ENCODE data around the gene PES1.
A peak's percentile ranks its signal among the peaks of the same experiment; 100 is the strongest.
"Not testable (repeated sequence)": the region's sequence is repeated elsewhere in the genome, so short reads cannot be mapped to it uniquely, and the experiment has no call there.

The PES1 gene

GRCh38 chr22:30542811-30543188, 48.9 kb downstream of the PES1 start:
- Histone ChIP-seq H3K4me3 (ENCODE audit: low read length in 2 of 2) (peak overlapping the region in 1 of 2 donors; percentile 50), H3K9ac (ENCODE audit: low read depth, low read length, poor library complexity) (no peak overlapping the region), H3K27me3 (ENCODE audit: control insufficient read depth in 3 of 3, insufficient read depth in 3 of 3, low read depth in 1 of 3, low read length in 3 of 3) (peaks cover 0 to 2% (median 0%) of the 10 kb centered on the region in 3 experiments), H3K23ac (ENCODE audit: low read depth, low read length, poor library complexity) (peak overlapping the region; percentile 89), H3K27ac (replicated peaks; ENCODE audit: low read length) (no peak overlapping the region), H3K4me2 (ENCODE audit: insufficient read depth, low read length, poor library complexity, severe bottlenecking) (peak overlapping the region; percentile 69), H3K14ac (ENCODE audit: low read length) (peak overlapping the region; percentile 98), H3K79me1 (ENCODE audit: low read depth, low read length) (peaks cover 2% of the 10 kb centered on the region), H3K18ac (ENCODE audit: low read length) (peak overlapping the region; percentile 95), H3K9me3 (replicated peaks in 1 of 2; ENCODE audit: control insufficient read depth in 2 of 2, insufficient read depth in 1 of 2, low read depth in 1 of 2, low read length in 2 of 2) (peaks cover 2 to 11% of the 10 kb centered on the region in 2 donors), H2BK120ac (ENCODE audit: low read depth, low read length) (peak overlapping the region; percentile 84), H2BK5ac (ENCODE audit: low read length) (no peak overlapping the region), H2AK5ac (ENCODE audit: low read depth, low read length) (peak overlapping the region; percentile 93), H4K91ac (ENCODE audit: low read depth, low read length, poor library complexity) (no peak overlapping the region), H2BK15ac (ENCODE audit: low read length) (peak overlapping the region; percentile 62), H3K4me1 (ENCODE audit: control insufficient read depth in 2 of 2, insufficient read depth in 1 of 2, low read depth in 1 of 2, low read length in 2 of 2) (peaks cover 6 to 7% of the 10 kb centered on the region in 2 donors), H2AFZ (ENCODE audit: low read length) (peak overlapping the region; percentile 78), H3K4ac (ENCODE audit: low read length) (no peak overlapping the region), H3K36me3 (replicated peaks in 1 of 2; ENCODE audit: control insufficient read depth in 2 of 2, insufficient read depth in 2 of 2, low read length in 2 of 2) (no peaks in the 10 kb centered on the region), H2BK12ac (ENCODE audit: low read length) (peak overlapping the region; percentile 82), H4K8ac (ENCODE audit: low read depth, low read length) (no peak overlapping the region)
- no CpG with 5 or more reads among the region's 12 CpGs for WGBS, 2 donors (ENCODE audit: extremely low coverage in 2 of 2, insufficient read length in 2 of 2, insufficient replicate concordance in 1 of 2)
- no peak for DNase-seq (ENCODE audit: low spot score)

GRCh38 chr22:30541961-30542810, 49.5 kb downstream of the PES1 start:
- Histone ChIP-seq H3K27me3 (ENCODE audit: control insufficient read depth in 3 of 3, insufficient read depth in 3 of 3, low read depth in 1 of 3, low read length in 3 of 3) (peaks cover 0 to 2% (median 0%) of the 10 kb centered on the region in 3 experiments), H3K9me3 (replicated peaks in 1 of 2; ENCODE audit: control insufficient read depth in 2 of 2, insufficient read depth in 1 of 2, low read depth in 1 of 2, low read length in 2 of 2) (peaks cover 2 to 11% of the 10 kb centered on the region in 2 donors), H2BK5ac (ENCODE audit: low read length) (no peak overlapping the region), H4K8ac (ENCODE audit: low read depth, low read length) (no peak overlapping the region), H3K27ac (replicated peaks; ENCODE audit: low read length) (no peak overlapping the region), H2BK12ac (ENCODE audit: low read length) (no peak overlapping the region), H3K36me3 (replicated peaks in 1 of 2; ENCODE audit: control insufficient read depth in 2 of 2, insufficient read depth in 2 of 2, low read length in 2 of 2) (no peaks in the 10 kb centered on the region), H3K4me1 (ENCODE audit: control insufficient read depth in 2 of 2, insufficient read depth in 1 of 2, low read depth in 1 of 2, low read length in 2 of 2) (peaks cover 6 to 7% of the 10 kb centered on the region in 2 donors), H3K79me1 (ENCODE audit: low read depth, low read length) (peaks cover 2% of the 10 kb centered on the region), H3K4ac (ENCODE audit: low read length) (no peak overlapping the region), H3K23ac (ENCODE audit: low read depth, low read length, poor library complexity) (peak overlapping the region; percentile 65), H2BK120ac (ENCODE audit: low read depth, low read length) (no peak overlapping the region), H2BK15ac (ENCODE audit: low read length) (no peak overlapping the region), H3K9ac (ENCODE audit: low read depth, low read length, poor library complexity) (peak overlapping the region; percentile 81), H3K4me2 (ENCODE audit: insufficient read depth, low read length, poor library complexity, severe bottlenecking) (peak overlapping the region; percentile 69), H2AFZ (ENCODE audit: low read length) (peak overlapping the region; percentile 78), H3K14ac (ENCODE audit: low read length) (no peak overlapping the region), H3K18ac (ENCODE audit: low read length) (peak overlapping the region; percentile 89), H4K91ac (ENCODE audit: low read depth, low read length, poor library complexity) (no peak overlapping the region), H3K4me3 (ENCODE audit: low read length in 2 of 2) (peak overlapping the region; percentile 50 to 74), H2AK5ac (ENCODE audit: low read depth, low read length) (peak overlapping the region; percentile 93)
- peak; percentile 24 for DNase-seq (ENCODE audit: low spot score)
- WGBS, 2 donors (ENCODE audit: extremely low coverage in 2 of 2, insufficient read length in 2 of 2, insufficient replicate concordance in 1 of 2): no CpG with 5 or more reads among the region's 64 CpGs

- not testable (repeated sequence) for H2BK12ac ChIP-seq (ENCODE audit: low read length); H3K79me1 ChIP-seq (ENCODE audit: low read depth, low read length); H4K8ac ChIP-seq (ENCODE audit: low read depth, low read length); H3K23ac ChIP-seq (ENCODE audit: low read depth, low read length, poor library complexity); H4K91ac ChIP-seq (ENCODE audit: low read depth, low read length, poor library complexity); H2BK15ac ChIP-seq (ENCODE audit: low read length); H3K18ac ChIP-seq (ENCODE audit: low read length); H2AK5ac ChIP-seq (ENCODE audit: low read depth, low read length); H3K27ac ChIP-seq (replicated peaks; ENCODE audit: low read length); H3K14ac ChIP-seq (ENCODE audit: low read length); DNase-seq (ENCODE audit: low spot score); H2BK120ac ChIP-seq (ENCODE audit: low read depth, low read length); H3K4me1 ChIP-seq (ENCODE audit: control insufficient read depth in 2 of 2, insufficient read depth in 1 of 2, low read depth in 1 of 2, low read length in 2 of 2); H3K27me3 ChIP-seq (ENCODE audit: control insufficient read depth in 3 of 3, insufficient read depth in 3 of 3, low read depth in 1 of 3, low read length in 3 of 3); H3K9ac ChIP-seq (ENCODE audit: low read depth, low read length, poor library complexity); H3K36me3 ChIP-seq (replicated peaks in 1 of 2; ENCODE audit: control insufficient read depth in 2 of 2, insufficient read depth in 2 of 2, low read length in 2 of 2); H2BK5ac ChIP-seq (ENCODE audit: low read length); H3K4ac ChIP-seq (ENCODE audit: low read length)
- no CpG with 5 or more reads among the region's 3 CpGs for WGBS, 2 donors (ENCODE audit: extremely low coverage in 2 of 2, insufficient read length in 2 of 2, insufficient replicate concordance in 1 of 2)
- Histone ChIP-seq H3K4me3 (ENCODE audit: low read length in 2 of 2) (peak overlapping the region in 1 of 2 donors; percentile 50), H2AFZ (ENCODE audit: low read length) (peak overlapping the region; percentile 78), H3K9me3 (replicated peaks in 1 of 2; ENCODE audit: control insufficient read depth in 2 of 2, insufficient read depth in 1 of 2, low read depth in 1 of 2, low read length in 2 of 2) (peaks cover 2 to 11% of the 10 kb centered on the region in 2 donors), H3K4me2 (ENCODE audit: insufficient read depth, low read length, poor library complexity, severe bottlenecking) (peak overlapping the region; percentile 69)
These were observed 50.2 kb downstream of the PES1 start for GRCh38 chr22:30541511-30541910.

GRCh38 chr22:30539368-30539767, 52.3 kb downstream of the PES1 start:
- H2BK5ac ChIP-seq (ENCODE audit: low read length): no peak overlapping the region
- no peak overlapping the region for H3K27ac ChIP-seq (replicated peaks; ENCODE audit: low read length)
- H4K8ac ChIP-seq (ENCODE audit: low read depth, low read length): peak overlapping the region; percentile 17
- H3K4me2 ChIP-seq (ENCODE audit: insufficient read depth, low read length, poor library complexity, severe bottlenecking): no peak overlapping the region
- H3K9me3 ChIP-seq (replicated peaks in 1 of 2; ENCODE audit: control insufficient read depth in 2 of 2, insufficient read depth in 1 of 2, low read depth in 1 of 2, low read length in 2 of 2): peaks cover 0 to 11% of the 10 kb centered on the region in 2 donors
- H2BK120ac ChIP-seq (ENCODE audit: low read depth, low read length): no peak overlapping the region
- no peak for DNase-seq (ENCODE audit: low spot score)
- H2BK15ac ChIP-seq (ENCODE audit: low read length): no peak overlapping the region
- H3K18ac ChIP-seq (ENCODE audit: low read length): no peak overlapping the region
- H3K4me1 ChIP-seq (ENCODE audit: control insufficient read depth in 2 of 2, insufficient read depth in 1 of 2, low read depth in 1 of 2, low read length in 2 of 2): peaks cover 6 to 7% of the 10 kb centered on the region in 2 donors
- no peak overlapping the region for H2AFZ ChIP-seq (ENCODE audit: low read length)
- H4K91ac ChIP-seq (ENCODE audit: low read depth, low read length, poor library complexity): no peak overlapping the region
- no peak overlapping the region for H2BK12ac ChIP-seq (ENCODE audit: low read length)
- H3K14ac ChIP-seq (ENCODE audit: low read length): no peak overlapping the region
- no peak overlapping the region for H3K4ac ChIP-seq (ENCODE audit: low read length)
- peaks cover 2% of the 10 kb centered on the region for H3K79me1 ChIP-seq (ENCODE audit: low read depth, low read length)
- H3K23ac ChIP-seq (ENCODE audit: low read depth, low read length, poor library complexity): no peak overlapping the region
- H3K4me3 ChIP-seq (ENCODE audit: low read length in 2 of 2): no peak overlapping the region
- no peak overlapping the region for H3K9ac ChIP-seq (ENCODE audit: low read depth, low read length, poor library complexity)
- no peaks in the 10 kb centered on the region for H3K36me3 ChIP-seq (replicated peaks in 1 of 2; ENCODE audit: control insufficient read depth in 2 of 2, insufficient read depth in 2 of 2, low read length in 2 of 2)
- H2AK5ac ChIP-seq (ENCODE audit: low read depth, low read length): no peak overlapping the region
- H3K27me3 ChIP-seq (ENCODE audit: control insufficient read depth in 3 of 3, insufficient read depth in 3 of 3, low read depth in 1 of 3, low read length in 3 of 3): no peaks in the 10 kb centered on the region
- WGBS, 2 donors (ENCODE audit: extremely low coverage in 2 of 2, insufficient read length in 2 of 2, insufficient replicate concordance in 1 of 2): no CpG with 5 or more reads among the region's 1 CpG
